HTERT RPE-1 (cell line): Measurements from ENCODE around the gene ANKRD27.
"Not testable (repeated sequence)": the region's sequence is repeated elsewhere in the genome, so short reads cannot be mapped to it uniquely, and the experiment has no call there.

Experiments used
- in situ Hi-C: fragments of 300-500 bp; cut with MboI; formaldehyde crosslinking; loops from 4 replicates; pipeline ENCODE4 v1.14.3; 2020; ENCODE audit warnings: low sequenced_read_pairs

The ANKRD27 gene

DNA sequence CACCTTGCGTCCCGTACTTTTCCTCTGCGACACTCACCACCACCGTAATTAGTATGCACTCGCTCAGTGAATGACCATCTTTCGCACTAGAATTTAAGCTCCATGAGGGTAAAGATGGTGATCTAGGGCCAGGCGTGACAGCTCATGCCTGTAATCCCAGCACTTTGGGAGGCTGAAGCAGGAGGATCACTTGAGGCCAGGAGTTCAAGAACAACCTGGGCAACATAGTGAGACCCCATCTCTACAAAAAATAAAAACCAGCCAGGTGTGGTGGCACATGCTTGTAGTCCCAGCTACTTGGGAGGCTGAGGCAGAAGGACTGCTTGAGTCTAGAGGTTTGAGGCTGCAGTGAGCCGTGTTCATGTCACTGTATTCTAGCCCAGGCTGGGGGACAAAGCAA lies 18.6 kb downstream of the ANKRD27 start:
- in situ Hi-C loops: not testable (repeated sequence)

DNA sequence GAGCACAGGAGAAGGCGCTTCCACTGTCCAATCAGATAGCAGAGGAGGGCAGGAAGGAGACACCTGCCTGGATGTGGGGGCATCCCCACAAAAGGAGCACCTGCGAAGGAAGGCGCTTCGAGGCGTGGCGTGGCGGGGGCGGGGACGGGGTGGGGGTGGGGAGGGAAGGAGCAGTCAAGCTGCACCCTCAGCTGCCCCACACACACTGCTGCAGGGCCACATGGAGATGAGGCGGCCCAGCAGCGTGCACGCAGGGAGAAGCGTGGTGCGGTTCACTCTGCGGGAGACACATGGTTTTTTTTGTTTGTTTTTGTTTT lies 21.4 kb downstream of the ANKRD27 start:
- in situ Hi-C loops: no loop called here

- in situ Hi-C loops: no loop called here
Measured at GRCh38 chr19:32652894-32653598, 21.9 kb downstream of the ANKRD27 start.

- in situ Hi-C loops: not testable (repeated sequence)
Measured at GRCh38 chr19:32652331-32652730, 22.6 kb downstream of the ANKRD27 start.

DNA sequence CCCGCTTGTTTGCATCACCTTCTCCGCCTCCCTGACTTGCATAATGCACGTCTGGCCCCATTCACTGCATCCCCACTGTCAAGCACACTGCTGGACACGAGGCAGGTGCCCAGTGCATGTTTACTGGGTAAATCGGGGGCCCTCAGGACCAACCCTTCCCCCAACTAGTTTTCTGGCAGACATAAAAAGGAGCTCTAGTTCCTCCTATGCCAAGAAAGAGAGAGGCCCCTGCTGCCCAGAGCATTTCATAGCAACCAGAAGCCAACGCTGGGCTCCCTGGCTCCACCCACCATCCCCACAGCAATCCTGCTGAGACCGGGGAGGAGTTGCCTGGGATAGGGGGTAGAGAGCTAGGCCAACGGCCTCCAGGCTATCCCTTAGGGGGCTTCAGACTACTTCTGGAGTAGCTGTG lies 23.2 kb downstream of the ANKRD27 start:
- in situ Hi-C loops: no loop called here

- in situ Hi-C loops: no loop called here
Measured at GRCh38 chr19:32650671-32651070, 24.3 kb downstream of the ANKRD27 start.

DNA sequence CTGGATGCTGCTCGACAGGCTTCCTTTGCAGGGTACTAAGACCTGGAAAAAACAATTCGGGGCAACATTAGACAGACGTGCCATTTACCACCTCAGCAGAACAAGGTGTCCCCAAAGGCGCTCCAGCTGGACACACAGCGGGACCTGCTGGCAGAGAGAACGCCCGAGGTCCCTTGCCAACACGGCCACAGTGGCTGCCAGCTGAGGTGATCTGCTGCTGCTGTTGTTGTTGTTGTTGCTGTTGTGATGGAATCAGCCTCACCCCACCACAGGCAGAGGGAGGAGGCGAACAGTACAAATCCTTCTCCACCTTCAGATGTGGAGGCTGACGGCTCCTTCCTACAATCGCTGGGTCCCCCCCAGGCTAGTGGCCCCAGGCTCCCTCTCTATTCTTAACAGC lies 25.2 kb downstream of the ANKRD27 start:
- in situ Hi-C loops: no loop called here

GRCh38 chr19:32647361-32647760 lies 27.6 kb downstream of the ANKRD27 start:
- in situ Hi-C loops: no loop called here

DNA sequence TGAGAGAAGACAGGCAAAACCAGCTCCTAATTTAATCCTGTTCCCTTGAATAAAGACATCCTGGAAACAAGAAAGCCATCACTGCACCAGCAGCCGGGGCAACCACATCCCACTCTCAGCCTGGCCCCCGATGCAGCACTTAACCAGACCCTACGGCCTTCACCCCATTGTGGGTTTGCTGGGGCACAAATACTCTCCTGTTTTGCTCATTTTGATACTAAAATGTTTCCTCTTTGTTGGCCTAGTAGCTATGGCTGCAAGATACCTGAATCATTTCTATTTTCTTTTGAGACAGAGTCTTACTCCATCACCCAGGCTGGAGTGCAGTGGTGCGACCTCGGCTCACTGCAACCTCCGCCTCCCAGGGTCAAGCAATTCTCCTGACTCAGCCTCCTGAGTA lies 28.4 kb downstream of the ANKRD27 start:
- in situ Hi-C loops: no loop called here

- in situ Hi-C loops: no loop called here
Measured at GRCh38 chr19:32642771-32643170, 32.2 kb downstream of the ANKRD27 start.

DNA sequence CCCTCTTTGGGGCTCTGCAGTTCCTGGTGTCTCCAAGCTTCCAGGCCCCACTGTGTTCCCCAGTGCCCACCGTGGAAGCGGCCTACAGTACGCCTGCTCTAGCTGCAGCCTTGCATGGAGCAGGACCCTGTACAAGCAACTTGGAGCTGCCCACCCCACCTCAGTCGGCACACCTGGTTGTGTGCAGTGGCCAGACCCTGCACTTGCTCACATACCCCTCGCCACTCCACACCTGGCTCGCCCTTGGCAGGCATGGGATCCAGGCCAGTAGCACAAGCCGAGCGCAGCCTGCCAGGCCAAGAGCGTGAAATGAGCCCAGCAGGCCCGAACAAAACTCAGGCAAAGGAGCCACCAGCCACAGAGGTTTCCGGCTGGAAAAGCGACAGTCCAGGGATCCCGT lies 36.4 kb downstream of the ANKRD27 start:
- in situ Hi-C loops: no loop called here

DNA sequence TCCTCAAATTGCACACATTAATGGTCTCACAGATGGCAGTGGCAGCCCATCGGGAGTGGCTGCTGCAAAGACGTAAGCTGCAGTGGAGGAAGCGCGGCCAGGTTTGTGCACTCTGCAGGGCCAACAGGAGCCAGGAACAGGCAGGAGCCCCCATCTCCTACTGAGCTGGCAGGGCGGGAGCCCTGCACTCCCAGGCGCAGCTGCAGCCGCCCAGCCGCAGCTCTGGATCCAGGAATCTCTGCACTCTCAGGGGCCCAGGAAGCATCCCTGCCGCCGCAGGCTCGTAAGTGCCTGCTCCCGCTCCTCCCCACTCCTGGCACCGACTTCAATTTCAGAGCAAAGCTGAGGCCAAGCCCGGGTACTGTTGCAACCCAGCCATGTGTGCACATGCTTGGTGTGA lies 37.5 kb downstream of the ANKRD27 start:
- in situ Hi-C loops: no loop called here

- in situ Hi-C loops: no loop called here
Measured at GRCh38 chr19:32631381-32631780, 43.6 kb downstream of the ANKRD27 start.

- in situ Hi-C loops: no loop called here
Measured at GRCh38 chr19:32630338-32630737, 44.6 kb downstream of the ANKRD27 start.

- in situ Hi-C loops: no loop called here
Measured at GRCh38 chr19:32627714-32628270, 47.2 kb downstream of the ANKRD27 start.

DNA sequence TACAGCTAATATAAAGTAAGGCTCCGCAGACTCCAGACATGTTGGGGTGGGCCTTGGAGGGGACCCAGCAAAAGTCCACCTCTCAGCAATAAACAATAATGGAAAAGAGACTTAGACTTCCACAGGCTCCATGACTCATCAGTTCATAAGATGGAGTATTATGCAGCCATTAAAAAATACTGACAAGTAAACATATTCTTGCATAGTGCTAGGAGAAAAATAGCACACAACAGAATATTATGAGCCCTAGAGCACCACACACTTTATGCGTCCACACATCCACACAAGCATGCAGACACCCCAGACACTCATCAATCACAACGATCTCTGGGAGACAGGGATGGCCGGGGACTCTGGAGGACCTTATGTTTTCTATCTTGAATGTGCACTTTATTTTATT lies 48.0 kb downstream of the ANKRD27 start:
- in situ Hi-C loops: no loop called here

DNA sequence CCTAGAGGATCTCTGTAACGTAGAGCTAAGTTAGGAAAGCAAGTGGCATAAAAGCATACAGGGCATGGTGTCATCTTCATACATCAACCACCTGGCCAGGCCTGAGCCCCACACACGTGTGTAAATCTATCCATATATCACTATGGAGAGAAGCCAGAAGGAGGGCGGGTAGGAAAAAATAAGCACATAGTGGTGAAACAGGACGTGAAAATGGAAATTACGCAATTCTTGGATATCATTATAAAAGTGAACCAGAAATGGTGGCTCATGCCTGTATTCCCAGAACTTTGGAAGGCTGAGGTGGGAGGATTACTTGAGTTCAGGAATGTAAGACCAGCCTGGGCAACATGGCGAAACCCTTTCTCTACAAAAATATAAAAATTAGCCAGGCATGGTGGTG lies 50.6 kb downstream of the ANKRD27 start:
- in situ Hi-C loops: no loop called here

DNA sequence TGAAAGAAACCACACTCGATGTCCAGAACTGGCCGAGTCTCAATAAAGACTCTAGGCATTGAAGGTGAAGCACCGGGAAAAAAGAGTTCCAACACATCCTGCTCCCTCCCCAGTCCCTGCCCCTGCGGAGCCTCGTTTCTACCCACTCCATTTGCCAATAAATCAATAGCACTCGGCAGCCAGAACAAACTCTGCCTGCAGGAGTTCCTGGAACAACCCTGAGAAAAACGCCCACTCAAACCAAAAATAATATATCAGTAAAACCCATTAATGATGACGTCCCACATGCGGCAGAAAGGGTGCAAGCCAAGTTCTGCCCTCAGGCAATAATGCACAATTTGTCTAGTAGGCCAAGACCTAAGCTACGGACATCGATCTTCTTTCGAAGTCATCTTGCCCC lies 53.0 kb downstream of the ANKRD27 start:
- in situ Hi-C loops: no loop called here

DNA sequence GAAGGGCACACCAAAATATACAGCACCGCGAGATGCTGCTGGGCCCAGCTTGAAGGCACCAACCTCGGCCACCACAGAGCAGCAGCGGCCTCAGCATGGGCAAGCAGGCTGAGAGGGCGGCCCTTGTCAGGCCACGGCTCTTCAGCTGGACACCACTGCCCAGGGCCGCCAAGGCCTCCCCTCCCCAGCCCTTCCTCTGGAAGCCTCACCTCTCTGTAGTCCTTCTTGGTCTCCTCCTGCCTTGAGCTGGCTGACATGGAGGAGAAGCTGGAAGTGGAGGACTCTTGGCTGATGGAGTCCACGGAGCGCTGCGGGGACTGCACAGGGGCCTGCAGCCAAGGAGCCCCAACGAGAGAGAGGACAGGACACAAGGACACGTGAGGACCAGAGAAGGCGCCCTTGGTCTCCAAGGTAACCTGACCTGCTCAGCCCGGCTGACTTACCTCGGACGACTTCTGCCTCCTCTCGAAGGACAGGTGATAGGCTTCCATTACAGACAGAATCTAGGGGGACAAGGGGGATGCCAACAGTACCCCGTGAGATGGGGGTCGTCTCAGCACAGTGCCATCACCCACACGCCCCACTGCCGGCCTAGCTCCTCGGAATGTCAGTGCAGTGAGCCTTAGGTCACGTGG lies 55.8 kb downstream of the ANKRD27 start:
- in situ Hi-C loops: no loop called here

DNA sequence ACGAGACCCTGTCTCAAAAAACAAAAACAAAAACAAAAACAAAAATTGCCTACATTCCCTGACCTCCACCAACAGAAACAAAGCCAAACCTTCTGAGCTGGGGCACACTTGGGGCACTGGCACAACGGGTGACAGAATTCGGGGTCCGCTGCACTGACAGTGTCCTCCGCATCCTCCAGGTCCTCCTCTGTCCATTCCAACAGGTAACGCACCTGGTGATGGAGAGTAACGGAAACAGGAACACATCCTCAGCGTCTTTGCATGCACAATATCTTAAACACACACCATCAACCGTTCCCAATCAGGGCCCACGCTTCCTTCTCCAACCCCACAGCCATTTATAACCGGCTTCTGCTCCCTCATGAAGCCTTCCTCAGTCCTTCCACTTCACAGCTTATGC lies 59.4 kb downstream of the ANKRD27 start:
- in situ Hi-C loops: no loop called here

DNA sequence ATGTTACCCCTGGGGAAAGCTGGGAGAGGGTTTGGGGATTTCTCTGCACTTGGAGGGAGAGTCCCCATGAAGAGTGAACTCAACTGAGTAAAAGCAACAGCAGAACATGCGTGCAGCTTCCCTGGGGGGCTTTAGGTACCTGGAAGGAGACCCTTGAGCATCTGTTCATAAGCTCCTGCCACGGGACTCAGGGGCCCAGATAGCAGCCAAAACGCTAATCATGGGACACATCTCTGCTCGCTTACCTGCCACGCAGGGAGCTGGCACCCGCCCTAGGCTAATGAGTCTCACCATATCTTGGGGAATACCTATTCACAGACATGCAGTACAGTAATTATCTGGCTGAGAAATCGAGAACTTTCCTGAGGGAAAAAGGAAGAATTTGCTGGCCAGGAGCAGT lies 60.1 kb downstream of the ANKRD27 start:
- in situ Hi-C loops: no loop called here

DNA sequence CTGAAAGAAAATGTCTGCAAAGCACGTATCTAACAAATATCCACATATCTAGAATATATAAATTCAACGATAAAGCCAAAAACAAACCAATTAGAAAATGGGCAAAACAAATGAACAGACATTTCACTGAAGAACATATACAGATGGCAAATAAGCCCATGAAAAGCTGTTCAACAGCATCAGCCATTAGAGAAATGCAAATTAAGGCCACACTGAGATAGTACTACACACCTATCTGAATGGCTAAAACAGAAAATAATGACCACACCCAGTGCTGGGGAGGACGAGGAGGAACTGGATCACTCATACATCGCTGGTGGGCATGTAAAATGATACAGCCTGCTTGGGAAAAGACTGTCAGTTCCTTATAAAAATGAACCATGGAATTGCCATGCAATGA lies 62.0 kb downstream of the ANKRD27 start:
- in situ Hi-C loops: no loop called here

DNA sequence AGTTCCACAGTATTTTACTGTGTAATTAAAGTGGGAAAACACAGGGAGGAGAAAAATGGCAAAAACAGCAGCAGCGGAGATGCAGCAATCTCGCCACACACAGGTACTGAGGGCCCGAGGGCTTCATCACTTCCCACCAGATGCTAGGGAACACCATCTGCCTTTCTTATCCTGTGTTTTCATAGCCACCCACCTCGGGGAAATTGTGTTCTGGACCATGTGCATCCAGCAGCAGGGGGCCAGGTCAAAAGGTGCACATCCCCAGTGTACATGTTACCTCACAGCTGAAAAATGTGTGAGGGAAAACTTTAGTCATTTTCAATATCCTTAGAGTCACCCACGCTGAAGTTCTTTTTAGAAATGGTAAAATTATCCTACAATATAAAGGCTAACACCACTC lies 63.8 kb downstream of the ANKRD27 start:
- in situ Hi-C loops: no loop called here
